Kidney (tissue), 14 donors: ENCODE results near the gene USP36. TPM values are rescaled to one million over a fixed set of nuclear protein-coding genes. Genes with fewer than 3 reads are reported as not detected.

Source experiments
- DNase-seq, 5 donors: peaks; one replicate each; pipeline ENCODE4 v3.0.0-alpha.2; 2013 to 2020
- FAIRE-seq: peaks from 2 replicates; lab custom pipeline; 2012; peaks lifted over from hg19 to GRCh38; lab: Jason Lieb, UNC
- H3K27ac ChIP-seq, 2 donors: one replicate each; pipeline ENCODE4 v1.7.0; 2013; ENCODE audit warnings: low read depth in 2 of 2, low read length in 2 of 2, inconsistent platforms in 1 of 2
- H3K27me3 ChIP-seq: one replicate; pipeline ENCODE4 v1.7.1; 2013; ENCODE audit warnings: low read length, inconsistent platforms; ENCODE audit not compliant: control insufficient read depth, insufficient read depth
- H3K36me3 ChIP-seq, 3 donors: one replicate each; pipeline versions ENCODE4 v1.7.0 to v1.7.1; 2013; ENCODE audit warnings: low read length in 3 of 3, control low read depth in 1 of 3, inconsistent platforms in 1 of 3; ENCODE audit not compliant: insufficient read depth in 3 of 3, control insufficient read depth in 2 of 3
- H3K4me1 ChIP-seq, 3 donors: one replicate each; pipeline versions ENCODE4 v1.7.0 to v1.7.1; 2013; ENCODE audit warnings: low read length in 3 of 3, inconsistent platforms in 1 of 3, low read depth in 1 of 3; ENCODE audit not compliant: control insufficient read depth in 2 of 3, insufficient read depth in 2 of 3
- H3K4me3 ChIP-seq, 3 donors: one replicate each; pipeline versions ENCODE4 v1.7.0 to v1.8.1; 2013; ENCODE audit warnings: low read length in 3 of 3, control low read depth in 1 of 3, inconsistent platforms in 1 of 3
- H3K9ac ChIP-seq, 3 donors: one replicate each; pipeline versions ENCODE4 v1.7.0 to v1.7.1; 2013; ENCODE audit warnings: low read length in 3 of 3, control low read depth in 1 of 3, inconsistent platforms in 1 of 3
- H3K9me3 ChIP-seq, 3 donors: one replicate each; pipeline versions ENCODE4 v1.7.0 to v1.7.1; 2013; ENCODE audit warnings: low read length in 3 of 3, control low read depth in 1 of 3, inconsistent platforms in 1 of 3; ENCODE audit not compliant: control insufficient read depth in 2 of 3, insufficient read depth in 1 of 3
- CTCF ChIP-seq: IDR thresholded peaks from 3 replicates; pipeline ENCODE4 v1.5.1; 2012; ENCODE audit warnings: mild to moderate bottlenecking, moderate library complexity, borderline replicate concordance; ENCODE audit not compliant: insufficient read depth; ENCODE audit errors: extremely low read depth
- intact Hi-C: fragments of 100-400 bp; cut with DNase I; formaldehyde crosslinking; loops from one replicate; pipeline ENCODE4 v1.11.1; 2022
- polyA plus RNA-seq: library from polyadenylated mRNA; stranded (reverse); fragments of 350-450 nt; fragmentation: Illumina TruSeq; extraction: RNeasy Lipid Tissue Mini Kit (QIAGEN cat#74804); gene quantifications from one replicate; pipeline ENCODE4 v1.2.3, GENCODE V29; 2014; ENCODE audit warnings: low read depth, low replicate concordance; ENCODE audit not compliant: insufficient read depth
- total RNA-seq: library from RNA; stranded (reverse); fragmentation: NEBNext Ultra II Directional; extraction: Animal tissue kit (Norgen Biotek cat#: 25700); gene quantifications from one replicate; pipeline ENCODE4 v1.2.1, GENCODE V29; 2021
- donor health status: control.
- donor health status: control.
- donor health status: control.
- donor health status: control.
- donor health status: control.
- donor health status: DM: yes; HTN: yes; CAD: no.
- donor health status: Normal renal cell carcinoma (clear cell type).

The USP36 gene
- total and polyA plus RNA-seq, 2 donors from 2014 or later = 17.0 to 66.2 TPM

- H3K27me3 ChIP-seq = no peaks in the 10 kb centered on the region
- no peak for FAIRE-seq
- H3K9ac ChIP-seq = no peak overlapping the region
- intact Hi-C loops = no loop called here
- no peaks in the 10 kb centered on the region for H3K9me3 ChIP-seq
- H3K4me1 ChIP-seq = no peaks in the 10 kb centered on the region
- no peak overlapping the region for H3K4me3 ChIP-seq
- no peak for DNase-seq
- TF ChIP-seq CTCF = no peak
- peaks cover 0 to 6% (median 0%) of the 10 kb centered on the region in 3 donors for H3K36me3 ChIP-seq
- no peak overlapping the region for H3K27ac ChIP-seq
These were observed 13.3 kb upstream of the USP36 start for GRCh38 chr17:78853926-78854394.

DNA sequence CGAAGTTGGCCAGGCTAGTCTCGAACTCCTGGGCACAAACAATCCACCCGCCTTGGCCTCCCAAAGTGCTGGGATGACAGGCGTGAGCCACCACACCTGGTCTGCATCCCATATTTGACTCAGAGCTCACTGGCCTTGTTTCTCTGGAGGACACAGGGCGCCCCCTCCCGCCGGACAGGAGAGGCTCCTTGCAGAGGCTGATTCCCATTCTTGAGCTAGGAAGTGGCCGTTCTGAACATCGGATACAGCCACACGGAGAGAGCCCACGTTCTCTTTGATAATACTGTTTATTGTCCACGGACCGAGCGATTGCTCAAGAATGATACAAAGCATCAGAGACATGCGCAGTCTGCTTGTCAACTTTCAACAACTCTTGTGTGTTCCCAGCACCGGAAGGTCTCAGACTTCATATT, 12.1 kb upstream of the USP36 start:
- Histone ChIP-seq H3K36me3 (peaks cover 0 to 6% (median 0%) of the 10 kb centered on the region in 3 donors), H3K27ac (no peak overlapping the region), H3K9ac (no peak overlapping the region), H3K4me1 (no peaks in the 10 kb centered on the region), H3K4me3 (no peak overlapping the region), H3K27me3 (no peaks in the 10 kb centered on the region), H3K9me3 (no peaks in the 10 kb centered on the region)
- intact Hi-C loops = no loop called here
- FAIRE-seq = no peak
- TF ChIP-seq CTCF = no peak
- no peak for DNase-seq

DNA sequence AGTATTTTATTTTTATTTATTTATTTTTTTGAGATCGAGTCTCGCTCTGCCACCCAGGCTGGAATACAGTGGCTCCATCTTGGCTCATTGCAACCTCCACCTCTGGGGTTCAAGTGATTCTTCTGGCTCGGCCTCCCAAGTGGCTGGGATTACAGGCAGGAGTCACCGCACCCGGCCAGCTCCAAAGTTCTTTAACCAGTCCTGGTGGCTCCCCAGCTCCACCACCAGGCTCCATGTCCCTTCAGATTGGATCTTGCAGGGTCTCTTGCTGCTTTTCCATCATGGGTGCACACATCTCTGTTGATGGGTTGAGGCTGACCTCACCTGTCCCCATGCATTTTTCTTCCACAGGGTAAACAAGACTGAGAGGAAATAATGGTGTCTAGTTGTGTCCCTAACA, 8.4 kb upstream of the USP36 start:
- no peak overlapping the region for H3K4me3 ChIP-seq
- no peaks in the 10 kb centered on the region for H3K36me3 ChIP-seq
- intact Hi-C loops = no loop called here
- no peaks in the 10 kb centered on the region for H3K9me3 ChIP-seq
- FAIRE-seq (no peak), DNase-seq (no peak)
- H3K27me3 ChIP-seq = no peaks in the 10 kb centered on the region
- no peak overlapping the region for H3K27ac ChIP-seq
- TF ChIP-seq CTCF = no peak
- H3K4me1 ChIP-seq = no peaks in the 10 kb centered on the region
- no peak overlapping the region for H3K9ac ChIP-seq

GRCh38 chr17:78847052-78847451, 6.4 kb upstream of the USP36 start:
- FAIRE-seq (no peak), DNase-seq (no peak)
- Histone ChIP-seq H3K4me3 (no peak overlapping the region), H3K36me3 (no peaks in the 10 kb centered on the region), H3K9ac (no peak overlapping the region), H3K27me3 (no peaks in the 10 kb centered on the region), H3K4me1 (no peaks in the 10 kb centered on the region), H3K27ac (no peak overlapping the region), H3K9me3 (no peaks in the 10 kb centered on the region)
- intact Hi-C loops = no loop called here
- no peak for TF ChIP-seq CTCF
